NT2/D1 (cell line): ENCODE data around the gene ALDH9A1.

Experiments used
- DNase-seq: peaks from one replicate; pipeline ENCODE4 v3.0.0-alpha.2; 2011; ENCODE audit warnings: low read depth, low spot score
- H3K27me3 ChIP-seq: 2 replicates; pipeline ENCODE4 v1.6.0; 2011; ENCODE audit warnings: mild to moderate bottlenecking; ENCODE audit not compliant: insufficient read length, insufficient read depth
- H3K36me3 ChIP-seq: 2 replicates; pipeline ENCODE4 v1.6.1; 2011; ENCODE audit warnings: mild to moderate bottlenecking, low read length, mixed read lengths; ENCODE audit not compliant: insufficient read depth, insufficient read length
- H3K4me1 ChIP-seq: 2 replicates; pipeline ENCODE4 v1.5.1; 2011; ENCODE audit not compliant: insufficient read depth, insufficient read length
- H3K4me3 ChIP-seq: 2 replicates; pipeline ENCODE4 v1.5.1; 2011; ENCODE audit warnings: low read depth; ENCODE audit not compliant: insufficient read length
- H3K9ac ChIP-seq: 2 replicates; pipeline ENCODE4 v1.6.0; 2011; ENCODE audit warnings: low read depth; ENCODE audit not compliant: insufficient read length
- H3K9me3 ChIP-seq: 2 replicates; pipeline ENCODE4 v1.5.1; 2011; ENCODE audit warnings: mild to moderate bottlenecking, low read length; ENCODE audit not compliant: insufficient read depth
- SUZ12 ChIP-seq: IDR thresholded peaks from 2 replicates; pipeline ENCODE4 v1.6.1; 2011; ENCODE audit not compliant: insufficient read length, insufficient read depth; ENCODE audit errors: extremely low read depth
- YY1 ChIP-seq: IDR thresholded peaks from 2 replicates; pipeline ENCODE4 v1.6.1; 2011; ENCODE audit not compliant: insufficient read length, insufficient read depth
- ZNF274 ChIP-seq: IDR thresholded peaks from 2 replicates; pipeline ENCODE4 v1.6.1; 2011; ENCODE audit warnings: mild to moderate bottlenecking, low read depth, low read length

The ALDH9A1 gene

DNA sequence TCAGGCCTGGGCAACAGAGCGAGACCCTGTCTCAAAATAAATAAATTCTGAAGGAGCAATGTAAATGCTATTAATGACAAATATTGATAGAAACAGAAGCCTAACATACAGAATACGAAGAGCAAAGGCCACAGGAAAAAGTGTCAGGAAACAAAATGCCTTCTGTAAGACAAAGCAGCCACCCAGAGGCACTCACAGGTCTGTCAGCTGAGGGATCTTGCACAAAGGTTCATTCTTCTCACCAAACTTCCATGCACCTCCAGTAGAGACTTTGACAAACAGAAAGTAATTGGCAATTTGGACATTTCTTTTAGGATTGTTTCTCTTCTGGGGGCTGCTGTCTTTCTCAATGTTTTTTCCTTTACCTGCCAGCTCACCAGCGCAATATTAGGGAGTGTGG is 1.2 kb upstream of the ALDH9A1 start:
- no peaks in the 10 kb centered on the region for H3K4me1 ChIP-seq
- peaks cover 7% of the 10 kb centered on the region for H3K36me3 ChIP-seq
- H3K9ac ChIP-seq = no peak overlapping the region
- H3K4me3 ChIP-seq = no peak overlapping the region
- H3K27me3 ChIP-seq = no peaks in the 10 kb centered on the region
- no peak for DNase-seq
- no peak for TF ChIP-seq YY1
- TF ChIP-seq SUZ12 = no peak
- no peak for TF ChIP-seq ZNF274
- no peaks in the 10 kb centered on the region for H3K9me3 ChIP-seq

DNA sequence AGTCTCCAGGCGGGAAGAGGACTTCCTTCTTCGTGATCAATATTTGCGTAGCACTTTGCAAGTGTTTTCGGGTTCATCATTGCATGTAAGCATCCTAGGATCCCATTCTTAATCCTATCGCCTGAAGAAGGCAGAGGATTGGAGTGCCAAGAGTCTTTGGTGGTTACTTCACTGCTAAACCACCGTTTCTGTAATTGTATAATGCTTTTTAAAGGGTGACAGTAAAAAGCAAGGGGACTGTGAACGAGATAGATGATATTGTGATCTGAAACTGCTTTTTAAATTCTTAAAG is 345 bp upstream of the ALDH9A1 start:
- Histone ChIP-seq H3K9ac (peak overlapping the region; percentile 66), H3K36me3 (peaks cover 13% of the 10 kb centered on the region), H3K4me1 (no peaks in the 10 kb centered on the region), H3K9me3 (peaks cover 5% of the 10 kb centered on the region; the same call in 1 of the 2 replicates), H3K27me3 (no peaks in the 10 kb centered on the region), H3K4me3 (peak overlapping the region; percentile 99)
- TF ChIP-seq SUZ12 = no peak
- TF ChIP-seq ZNF274 = no peak
- TF ChIP-seq YY1 = no peak
- DNase-seq = no peak

DNA sequence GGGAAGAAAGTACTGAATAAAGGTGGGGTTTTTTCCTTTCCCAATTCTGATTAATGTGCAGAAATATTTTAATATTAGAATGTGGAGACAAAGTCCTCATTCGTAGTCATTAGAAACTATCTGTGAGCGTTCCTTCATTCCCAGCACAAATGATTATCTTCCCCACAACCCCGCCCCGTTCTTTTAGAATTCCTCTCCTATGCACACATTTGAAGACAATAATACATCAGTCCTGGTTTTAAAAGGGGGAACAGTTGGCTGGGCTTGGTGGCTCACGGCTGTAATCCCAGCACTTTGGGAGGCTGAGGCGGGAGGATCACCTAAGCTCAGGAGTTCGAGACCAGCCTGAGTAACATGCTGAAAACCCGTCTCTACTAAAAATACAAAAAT is 876 bp downstream of the ALDH9A1 start:
- H3K9ac ChIP-seq = peak overlapping the region; percentile 99
- DNase-seq = no peak

DNA sequence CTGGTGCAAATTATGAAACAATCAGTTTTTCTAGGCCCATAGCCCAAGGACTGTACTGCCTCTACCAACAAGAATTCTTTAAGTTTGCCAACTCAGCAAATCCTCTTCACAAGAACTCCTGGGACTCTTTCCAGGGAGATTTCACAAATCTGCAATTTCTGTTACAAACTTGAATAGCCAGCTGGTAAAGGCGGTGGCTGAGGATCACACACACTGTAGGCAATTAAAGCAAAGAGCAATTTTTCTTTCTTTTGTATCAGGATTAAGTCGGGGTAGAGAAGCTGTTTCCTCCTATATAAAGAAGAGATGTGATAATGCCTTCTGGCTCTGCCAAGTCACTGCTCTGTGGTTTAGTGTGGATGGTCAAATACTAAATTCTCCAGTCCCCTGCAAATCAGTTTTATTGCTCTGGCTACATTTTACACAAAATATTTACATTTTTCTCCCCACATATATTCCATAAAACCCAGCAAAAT is 1.7 kb downstream of the ALDH9A1 start:
- H3K4me3 ChIP-seq = peak overlapping the region; percentile 99
- H3K36me3 ChIP-seq = peaks cover 13% of the 10 kb centered on the region
- DNase-seq = no peak
- H3K4me1 ChIP-seq = no peaks in the 10 kb centered on the region
- H3K27me3 ChIP-seq = no peaks in the 10 kb centered on the region
- peaks cover 5% of the 10 kb centered on the region; the same call in 1 of the 2 replicates for H3K9me3 ChIP-seq
- H3K9ac ChIP-seq = peak overlapping the region; percentile 11
- no peak for TF ChIP-seq SUZ12
- TF ChIP-seq ZNF274 = no peak
- no peak for TF ChIP-seq YY1

More for the DNA sequence above, 876 bp downstream of the ALDH9A1 start:
- no peak for TF ChIP-seq SUZ12
- no peak for TF ChIP-seq YY1
- TF ChIP-seq ZNF274 = no peak
- Histone ChIP-seq H3K27me3 (no peaks in the 10 kb centered on the region), H3K36me3 (peaks cover 13% of the 10 kb centered on the region), H3K4me3 (peak overlapping the region; percentile 99), H3K4me1 (no peaks in the 10 kb centered on the region), H3K9me3 (peaks cover 5% of the 10 kb centered on the region; the same call in 1 of the 2 replicates)

DNA sequence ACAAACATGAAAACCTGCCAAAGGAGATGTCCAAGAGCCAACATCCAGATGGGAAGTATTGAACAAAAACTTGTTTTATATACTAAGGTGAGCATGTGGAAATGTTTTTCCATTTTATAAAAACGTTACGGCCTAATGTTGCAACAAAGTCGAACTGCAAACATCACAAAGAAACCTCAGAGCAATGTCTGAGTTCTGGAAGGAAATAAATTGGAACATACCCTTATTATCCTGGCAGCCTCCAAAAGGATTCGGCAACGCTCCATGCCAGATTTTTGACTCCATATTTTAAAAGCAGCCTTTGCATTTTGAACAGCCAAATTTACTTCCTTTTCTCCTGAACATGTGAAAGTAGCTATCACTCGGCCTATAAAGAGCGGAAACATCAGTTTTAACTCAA is 3.3 kb downstream of the ALDH9A1 start:
- TF ChIP-seq YY1 = no peak
- TF ChIP-seq SUZ12 = no peak
- TF ChIP-seq ZNF274 = no peak
- Histone ChIP-seq H3K4me3 (no peak overlapping the region), H3K27me3 (no peaks in the 10 kb centered on the region), H3K4me1 (no peaks in the 10 kb centered on the region), H3K9me3 (peaks cover 14% of the 10 kb centered on the region), H3K9ac (no peak overlapping the region), H3K36me3 (peaks cover 23% of the 10 kb centered on the region)
- DNase-seq = no peak

DNA sequence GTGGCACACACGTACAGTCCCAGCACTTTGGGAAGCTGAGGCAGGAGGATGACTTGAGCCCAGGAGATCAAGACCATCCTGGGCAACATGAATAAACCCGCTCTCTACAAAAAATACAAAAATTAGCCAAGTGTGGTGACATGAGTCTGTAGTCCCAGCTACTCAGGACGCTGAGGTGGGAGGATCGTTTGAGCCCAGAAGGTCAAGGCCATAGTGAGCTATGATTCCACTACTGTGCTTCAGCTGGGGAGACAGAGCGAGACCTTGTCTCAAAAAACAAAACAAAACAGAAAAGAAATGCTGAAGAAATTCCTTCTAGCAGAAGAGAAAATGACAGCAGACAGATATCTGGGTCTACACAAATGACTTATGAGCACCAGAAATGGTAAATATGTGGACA is 10.3 kb downstream of the ALDH9A1 start:
- no peak overlapping the region for H3K9ac ChIP-seq
- H3K4me3 ChIP-seq = no peak overlapping the region
- H3K36me3 ChIP-seq = peaks cover 51% of the 10 kb centered on the region
- H3K4me1 ChIP-seq = no peaks in the 10 kb centered on the region
- no peaks in the 10 kb centered on the region for H3K27me3 ChIP-seq
- H3K9me3 ChIP-seq = peaks cover 22% of the 10 kb centered on the region
- TF ChIP-seq SUZ12 = no peak
- no peak for TF ChIP-seq ZNF274
- TF ChIP-seq YY1 = no peak
- no peak for DNase-seq

DNA sequence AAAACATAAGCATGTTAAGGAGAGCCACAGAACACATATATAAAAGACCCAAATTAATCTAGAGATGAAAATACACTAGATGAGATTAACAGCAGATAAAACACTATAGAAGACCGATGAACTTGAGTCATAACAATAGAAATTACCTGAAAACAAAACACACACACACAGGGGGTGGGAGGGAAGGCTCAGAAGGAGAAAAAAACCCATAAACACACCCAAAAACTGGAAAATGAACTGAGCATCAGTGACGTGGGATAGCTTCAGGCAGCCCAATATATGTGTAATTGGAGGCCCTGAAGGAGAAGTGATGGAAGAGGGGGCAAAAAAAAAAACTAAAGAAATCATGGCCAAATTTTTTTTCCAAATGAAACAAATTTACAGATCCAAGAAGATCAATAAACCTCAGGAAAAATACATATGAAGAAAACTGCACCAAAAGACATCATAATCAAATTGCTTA is 11.4 kb downstream of the ALDH9A1 start:
- Histone ChIP-seq H3K9ac (no peak overlapping the region), H3K9me3 (peaks cover 22% of the 10 kb centered on the region), H3K4me3 (no peak overlapping the region), H3K27me3 (no peaks in the 10 kb centered on the region), H3K4me1 (no peaks in the 10 kb centered on the region), H3K36me3 (peaks cover 60% of the 10 kb centered on the region)
- TF ChIP-seq ZNF274 = no peak
- no peak for TF ChIP-seq YY1
- TF ChIP-seq SUZ12 = no peak
- DNase-seq = no peak
